IMR-90 (cell line): Measurements from ENCODE around the gene BCAS3. TPM values are rescaled to one million over a fixed set of nuclear protein-coding genes. Genes with fewer than 3 reads are reported as not detected.

Source experiments
- FOS ChIP-seq: fragments of 150-350 bp; IDR thresholded peaks from 2 replicates; pipeline ENCODE4 v1.6.1; 2016; ENCODE audit warnings: low read depth, low read length
- MAZ ChIP-seq: IDR thresholded peaks from 2 replicates; pipeline ENCODE4 v1.6.1; 2012; ENCODE audit warnings: low read depth, mild to moderate bottlenecking, low read length, improper control_type of control experiment, moderate library complexity, borderline replicate concordance
- RAD21 ChIP-seq: IDR thresholded peaks from 2 replicates; pipeline ENCODE4 v1.6.1; 2012; ENCODE audit warnings: low read length, improper control_type of control experiment
- polyA plus RNA-seq, 3 experiments: library from polyadenylated mRNA; depleted of rRNA; stranded (reverse); fragments of >200 nt; gene quantifications; 2 replicates each; pipeline ENCODE4 v1.2.3, GENCODE V29; 2012; ENCODE audit warnings: low replicate concordance in 1 of 3
- total RNA-seq: library from RNA; depleted of rRNA; stranded (reverse); fragments of >200 nt; gene quantifications from 2 replicates; pipeline ENCODE4 v1.2.3, GENCODE V29; 2012
- TF ChIP-seq, protein P1 (sequence below): fragments of 150-350 bp; IDR thresholded peaks from 2 replicates; pipeline ENCODE4 v1.6.1; 2017; ENCODE audit warnings: mild to moderate bottlenecking, antibody characterized with exemption, low read length, low read depth

The BCAS3 gene
- total and polyA plus RNA-seq, 2 of the 4 experiments (the other 2 are of a cell fraction), result 6.3 to 27.1 TPM

DNA sequence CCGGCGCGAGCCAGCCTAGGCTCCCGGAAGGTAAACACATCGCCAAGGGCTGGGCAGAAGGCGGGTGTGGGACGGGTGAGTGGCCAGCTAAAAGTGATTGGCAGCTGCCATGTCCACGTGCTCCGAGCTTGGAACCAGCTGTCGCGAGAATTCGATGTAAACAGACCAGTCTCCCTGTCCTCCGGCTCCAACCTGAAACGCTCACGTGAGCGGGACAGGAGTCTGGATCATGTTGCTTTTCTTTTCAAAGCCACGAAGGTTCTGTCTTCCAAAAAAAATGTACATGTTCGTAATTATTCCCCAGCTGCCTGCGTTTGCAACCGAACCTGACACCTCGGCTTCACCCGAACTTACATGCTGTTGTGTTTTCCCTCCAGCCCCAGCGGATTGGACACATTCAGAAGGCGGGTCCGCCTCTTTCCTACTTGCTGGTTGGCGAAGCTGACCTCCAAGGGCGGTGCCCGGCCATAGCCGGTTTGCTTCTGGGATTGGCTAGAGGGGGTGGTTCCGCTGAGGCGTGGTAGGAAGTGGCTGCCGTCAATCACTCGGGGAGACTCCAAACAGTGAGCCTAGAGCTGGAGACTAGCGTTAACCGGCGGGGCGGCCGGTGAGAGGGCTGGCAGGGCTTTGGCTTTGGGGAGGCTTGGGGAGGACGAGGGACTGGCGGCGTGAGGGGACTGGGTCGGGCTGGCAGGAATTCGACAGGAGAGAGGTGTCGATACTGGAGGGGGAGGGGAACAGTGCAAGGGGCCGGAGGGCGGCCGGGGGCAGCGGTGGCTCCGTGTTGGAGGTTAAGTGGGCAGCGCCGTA, at the start of gene BCAS3 (continued):
- TF ChIP-seq, protein P1, sequence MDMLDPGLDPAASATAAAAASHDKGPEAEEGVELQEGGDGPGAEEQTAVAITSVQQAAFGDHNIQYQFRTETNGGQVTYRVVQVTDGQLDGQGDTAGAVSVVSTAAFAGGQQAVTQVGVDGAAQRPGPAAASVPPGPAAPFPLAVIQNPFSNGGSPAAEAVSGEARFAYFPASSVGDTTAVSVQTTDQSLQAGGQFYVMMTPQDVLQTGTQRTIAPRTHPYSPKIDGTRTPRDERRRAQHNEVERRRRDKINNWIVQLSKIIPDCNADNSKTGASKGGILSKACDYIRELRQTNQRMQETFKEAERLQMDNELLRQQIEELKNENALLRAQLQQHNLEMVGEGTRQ, result peak; percentile 96
- TF ChIP-seq MAZ, result peak; percentile 26; the same call in 1 of the 2 replicates
- peak; percentile 68; the same call in 1 of the 2 replicates for TF ChIP-seq FOS
- no peak for TF ChIP-seq RAD21
